ENCODE data around the gene ELANE. TPM values are rescaled to one million over a fixed set of nuclear protein-coding genes. Genes with fewer than 3 reads are reported as not detected.

ELANE gene
- total RNA-seq, 2 experiments from 2014 or later: not detected

- no peak for TF ChIP-seq EZH2phosphoT487 (IDR thresholded peaks at IDR 0.05; ENCODE audit: borderline replicate concordance, low read depth, low read length)
- no peak for TF ChIP-seq CTCF (conservative IDR thresholded peaks at IDR 0.05; ENCODE audit: low read length)
- CTCF ChIA-PET (ENCODE audit: unreplicated experiment): no interaction called here
Measured at GRCh38 chr19:870963-871401, 18.9 kb downstream of the ELANE start.

GRCh38 chr19:871446-872265 is 19.6 kb downstream of the ELANE start:
- ChIA-PET POLR2A (no interaction called here), CTCF (ENCODE audit: unreplicated experiment) (no interaction called here)
- TF ChIP-seq CTCF (conservative IDR thresholded peaks at IDR 0.05; ENCODE audit: low read length) (no peak), EZH2phosphoT487 (IDR thresholded peaks at IDR 0.05; ENCODE audit: borderline replicate concordance, low read depth, low read length) (no peak)
- H2AFZ ChIP-seq (ENCODE audit: low read length): no peak overlapping the region
- H3K4me3 ChIP-seq (ENCODE audit: low read depth, low read length, poor library complexity, severe bottlenecking): peak overlapping the region; percentile 47
- DNase-seq (ENCODE audit: low spot score): no peak
- no peaks in the 10 kb centered on the region for H4K20me1 ChIP-seq (ENCODE audit: insufficient read depth, low read length)
- peak overlapping the region; percentile 63 for H3K27ac ChIP-seq (ENCODE audit: low read depth, low read length, poor library complexity, severe bottlenecking)
- peak overlapping the region; percentile 56 for H3K4me2 ChIP-seq (ENCODE audit: low read length)
- intact Hi-C loops (cut with micrococcal nuclease; ENCODE audit: unreplicated experiment): loop anchor here (2.0 kb wide), 1 partner anchor 21 kb away; the partner anchor contains the start of genes MED16 and RNU6-9
- no peaks in the 10 kb centered on the region for H3K79me2 ChIP-seq (ENCODE audit: insufficient read depth, low read depth, low read length)
- H3K36me3 ChIP-seq (ENCODE audit: insufficient read depth, low read length): peaks cover 31% of the 10 kb centered on the region; the same call in 1 of the 2 replicates
- peaks cover 9% of the 10 kb centered on the region for H3K4me1 ChIP-seq (ENCODE audit: insufficient read depth, low read length, poor library complexity, severe bottlenecking)
- H3K9me3 ChIP-seq (ENCODE audit: low read length): no peaks in the 10 kb centered on the region
- no peaks in the 10 kb centered on the region for H3K9me2 ChIP-seq (ENCODE audit: insufficient read depth, low read length)
- BruUV-seq (replicated peaks): no TSS peak

More at GRCh38 chr19:870963-871401, 18.9 kb downstream of the ELANE start:
- POLR2A ChIA-PET: no interaction called here
- Histone ChIP-seq H3K79me2 (ENCODE audit: insufficient read depth, low read depth, low read length) (no peaks in the 10 kb centered on the region), H3K9me3 (ENCODE audit: low read length) (no peaks in the 10 kb centered on the region), H3K27ac (ENCODE audit: low read depth, low read length, poor library complexity, severe bottlenecking) (no peak overlapping the region), H3K4me1 (ENCODE audit: insufficient read depth, low read length, poor library complexity, severe bottlenecking) (peaks cover 9% of the 10 kb centered on the region), H3K4me2 (ENCODE audit: low read length) (no peak overlapping the region), H2AFZ (ENCODE audit: low read length) (no peak overlapping the region), H4K20me1 (ENCODE audit: insufficient read depth, low read length) (no peaks in the 10 kb centered on the region), H3K9me2 (ENCODE audit: insufficient read depth, low read length) (no peaks in the 10 kb centered on the region), H3K4me3 (ENCODE audit: low read depth, low read length, poor library complexity, severe bottlenecking) (no peak overlapping the region), H3K36me3 (ENCODE audit: insufficient read depth, low read length) (peaks cover 31% of the 10 kb centered on the region; the same call in 1 of the 2 replicates)
- BruUV-seq (replicated peaks): no TSS peak
- no peak for DNase-seq (ENCODE audit: low spot score)
- intact Hi-C loops (cut with micrococcal nuclease; ENCODE audit: unreplicated experiment): no loop called here

Data from OCI-LY7 (cell line).